ENCODE data around the gene RNU1-3.

The RNU1-3 gene

GRCh38 chr1:16617778-16618580 is 48.8 kb downstream of the RNU1-3 start:
- DNase-seq (ENCODE audit: low read depth), result no peak

DNA sequence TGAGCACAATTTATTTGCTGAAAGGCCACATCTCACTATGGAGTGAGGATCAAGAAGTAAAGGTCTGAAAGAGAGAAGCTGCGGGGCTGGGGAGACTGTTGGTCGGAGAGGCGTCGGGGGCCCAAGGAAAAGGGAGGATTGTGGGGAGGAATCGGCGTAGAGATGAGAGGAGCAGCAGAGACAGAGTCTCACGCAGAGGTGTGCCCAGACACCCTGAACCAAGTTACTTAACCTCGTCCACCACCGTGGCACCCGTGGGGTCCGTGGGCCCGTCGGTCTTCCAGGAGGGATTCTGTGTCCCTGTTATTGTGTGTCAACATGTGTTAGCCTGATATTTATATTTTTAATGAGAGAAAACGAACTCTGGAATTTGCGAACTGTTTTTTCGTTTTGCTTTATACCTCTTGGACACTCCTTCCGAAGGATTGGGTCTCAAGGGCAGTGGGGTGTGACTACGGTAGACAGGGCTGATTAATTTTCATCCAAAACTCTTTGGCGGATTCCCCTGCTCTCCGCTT is 49.6 kb downstream of the RNU1-3 start:
- DNase-seq (ENCODE audit: low read depth), result no peak

All from stimulated activated CD8-positive, alpha-beta memory T cell treated with anti-CD3 and anti-CD28 coated beads, Interleukin-12 subunit alpha, Interleukin-12 subunit beta, amount 100 ng/mL, for 4 hours (primary cell).